ENCODE data around the gene GTPBP3.
A peak's percentile ranks its signal among the peaks of the same experiment; 100 is the strongest.

GTPBP3 gene

DNA sequence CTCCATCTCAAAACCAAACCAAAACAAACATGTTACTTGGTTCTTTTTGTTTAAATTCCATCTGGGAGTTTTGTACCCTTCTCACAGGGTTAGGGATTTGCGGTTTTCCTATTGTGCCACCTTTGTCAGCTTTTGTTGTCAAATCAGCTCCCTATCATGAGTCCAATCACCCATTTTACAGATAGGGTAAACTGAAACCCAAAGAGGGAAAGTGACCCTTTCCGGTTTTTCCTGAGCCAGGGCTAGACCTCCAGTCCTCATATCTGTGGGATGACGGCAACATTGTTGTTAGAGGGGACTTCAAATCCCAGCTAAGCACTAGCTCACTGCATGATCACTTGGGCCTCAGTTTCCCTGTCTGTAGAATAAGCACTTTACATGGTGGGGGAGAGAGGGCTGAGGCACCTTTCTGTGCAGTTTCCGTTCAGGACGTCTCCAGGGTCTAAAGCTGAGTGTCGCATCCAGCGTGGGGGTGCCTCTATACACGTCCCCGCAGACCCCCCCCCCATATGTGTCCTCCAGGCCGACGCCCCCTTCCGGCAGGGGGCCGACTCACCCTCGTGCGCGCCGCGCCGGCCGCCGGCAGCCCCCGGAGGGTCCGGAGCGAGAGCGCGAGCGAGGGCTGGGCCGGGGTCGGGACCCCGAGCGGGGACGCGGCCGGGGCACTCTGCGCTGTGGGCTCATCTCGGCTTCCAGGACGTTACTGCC, 52.8 kb downstream of the GTPBP3 start:
- no peak for DNase-seq

DNA sequence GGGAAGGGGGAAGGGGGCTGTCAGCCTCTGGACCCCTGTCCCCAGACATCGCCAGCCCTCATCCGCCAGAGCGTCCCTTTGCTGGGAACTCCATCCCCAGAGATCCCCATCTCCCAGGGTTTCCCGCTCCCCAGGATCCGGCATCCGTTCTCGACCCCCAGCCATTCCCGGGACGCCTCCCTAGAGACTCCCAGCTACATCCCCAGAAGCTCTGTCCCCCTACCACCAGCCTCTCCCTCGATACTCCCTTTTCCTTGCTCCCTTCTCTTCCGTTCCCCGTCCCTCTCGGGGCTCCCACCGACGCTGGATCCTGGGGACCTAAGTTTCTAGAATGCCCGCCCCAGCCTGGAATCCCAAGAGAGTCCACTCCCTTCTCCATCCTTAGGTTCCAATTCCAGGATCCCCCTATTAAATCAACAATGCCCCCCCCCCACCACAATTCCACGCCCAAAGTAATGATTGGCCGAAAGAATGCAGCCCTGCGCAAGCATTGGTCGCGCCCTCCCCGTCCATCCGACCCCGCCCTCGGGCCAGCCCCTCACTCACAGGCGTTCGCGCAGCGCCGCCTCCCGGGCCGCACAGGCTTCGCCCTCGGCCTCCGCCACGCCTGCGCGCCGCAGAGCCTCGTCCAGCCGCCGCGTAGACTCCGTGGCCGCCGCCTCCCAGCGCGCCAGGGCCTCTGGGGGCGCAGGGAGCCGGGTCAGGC, 53.5 kb downstream of the GTPBP3 start:
- DNase-seq: peak; percentile 92

DNA sequence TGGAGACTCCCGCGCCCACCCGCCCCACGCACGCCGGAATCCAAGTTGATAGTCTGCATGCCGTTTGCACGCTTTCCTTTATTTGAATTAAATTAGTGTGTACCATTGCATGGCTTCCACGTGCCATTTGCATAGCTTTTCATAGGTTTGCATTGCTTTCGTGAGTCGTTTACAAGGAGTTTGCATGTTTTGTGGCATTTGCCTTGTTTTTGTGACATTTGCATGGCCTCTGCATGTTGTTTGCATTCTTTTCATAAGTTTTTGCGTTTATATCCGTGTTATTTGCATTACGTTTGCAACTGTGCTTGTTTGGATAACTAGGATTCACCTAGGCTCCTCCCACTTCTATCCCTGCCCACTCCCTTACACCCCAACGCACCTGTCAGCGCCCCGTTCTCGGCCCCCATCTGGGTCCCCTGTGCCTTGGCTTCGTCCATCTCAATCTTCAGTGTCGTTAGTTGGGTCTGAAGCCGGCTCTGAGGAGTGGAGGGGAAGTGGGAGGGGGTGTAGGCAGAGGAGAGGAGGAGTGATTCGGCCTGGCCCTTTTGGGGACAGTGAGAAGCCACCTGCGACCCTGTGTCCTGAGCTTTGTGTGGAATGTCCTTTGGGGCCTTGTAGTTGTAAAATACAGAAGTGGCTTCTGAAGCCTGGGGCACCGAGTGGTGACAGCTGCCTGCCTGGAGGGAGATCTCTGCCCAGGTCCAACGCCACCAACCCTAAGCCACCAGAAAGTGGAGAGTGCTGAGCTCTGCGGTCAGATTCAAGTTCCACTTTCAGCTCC, 54.2 kb downstream of the GTPBP3 start:
- DNase-seq: no peak

Measured in activated CD4-positive, alpha-beta T cell treated with anti-CD3 and anti-CD28 coated beads, Interleukin-10, Interleukin-2, amounts not matched to agents 100 ng/mL and 50 ng/mL, durations not matched to agents 16 hours and 8 hours (primary cell).